Vagina (tissue), 2 donors: ENCODE measurements around the gene NTSR1. TPM values are rescaled to one million over a fixed set of nuclear protein-coding genes. Genes with fewer than 3 reads are reported as not detected.

ENCODE experiments used
- DNase-seq, 2 donors: peaks; one replicate each; pipeline ENCODE4 v3.0.0-alpha.2; 2017; ENCODE audit errors: extremely low spot score in 2 of 2
- H3K27ac ChIP-seq: fragments of 200-600 bp; sonication (generic); one replicate; pipeline ENCODE4 v1.5.1; 2019
- H3K27me3 ChIP-seq: fragments of 200-600 bp; sonication (generic); one replicate; pipeline ENCODE4 v1.5.1; 2019
- H3K36me3 ChIP-seq, 2 donors: fragments of 200-600 bp; sonication (generic); one replicate each; pipeline ENCODE4 v1.5.1; 2017 to 2019
- H3K4me1 ChIP-seq: fragments of 200-600 bp; sonication (generic); one replicate; pipeline ENCODE4 v1.5.1; 2019
- H3K4me3 ChIP-seq, 2 donors: fragments of 200-600 bp; sonication (generic); 1 replicate in 1 of 2; 2 replicates in 1 of 2; pipeline ENCODE4 v1.5.1; 2016 to 2019
- H3K9me3 ChIP-seq: fragments of 200-600 bp; sonication (generic); one replicate; pipeline ENCODE4 v1.5.1; 2019
- POLR2A ChIP-seq, 2 donors: fragments of 450-650 bp; IDR thresholded peaks; one replicate each; pipeline ENCODE4 v1.6.1; 2017; ENCODE audit warnings: antibody characterized with exemption in 2 of 2, mild to moderate bottlenecking in 2 of 2, moderate library complexity in 2 of 2
- POLR2AphosphoS5 ChIP-seq, 2 donors: sonication (generic); formaldehyde crosslinking; IDR thresholded peaks; one replicate each; pipeline ENCODE4 v1.9.0; 2017; ENCODE audit warnings: antibody characterized with exemption in 2 of 2, mild to moderate bottlenecking in 2 of 2, low read depth in 1 of 2; ENCODE audit not compliant: insufficient read depth in 1 of 2
- intact Hi-C: fragments of 100-400 bp; cut with DNase I; formaldehyde crosslinking; loops from one replicate; pipeline ENCODE4 v1.15.1; 2023
- total RNA-seq: library from RNA; depleted of rRNA; stranded (reverse); fragments of >200 nt; gene quantifications from one replicate; pipeline ENCODE4 v1.2.3, GENCODE V29; 2016
- TF ChIP-seq, protein P1 (sequence below), 3 experiments: fragments of 450-650 bp in 2 of 3; fragments of 200-600 bp in 1 of 3; sonication (generic) in 1 of 3; IDR thresholded peaks; one replicate each; pipeline ENCODE4 v1.5.1; 2017 to 2019; ENCODE audit warnings: antibody characterized with exemption in 3 of 3, mild to moderate bottlenecking in 2 of 3, moderate library complexity in 2 of 3

NTSR1 gene
- total RNA-seq, 1 donor from 2014 or later = 0.49 TPM

DNA sequence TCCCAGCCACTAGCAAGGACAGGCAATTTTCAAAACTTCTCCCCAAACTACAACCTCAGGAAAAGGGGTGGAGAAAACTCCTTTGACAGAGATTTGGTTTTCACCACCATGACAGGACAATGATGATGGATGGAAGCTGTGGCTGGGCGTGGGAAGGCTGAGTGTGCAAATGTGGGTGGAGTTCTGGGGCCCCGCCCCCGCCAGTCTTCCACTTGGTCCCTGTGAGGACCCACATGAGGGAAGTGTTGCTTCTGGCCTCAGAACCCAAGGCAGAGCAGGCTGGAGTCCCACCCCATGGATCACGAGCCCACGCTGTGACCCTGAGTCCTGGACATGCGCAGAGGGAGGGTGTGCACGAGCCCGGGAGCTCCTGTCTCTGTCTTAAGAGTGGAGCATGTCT lies 66.1 kb downstream of the NTSR1 start:
- TF ChIP-seq POLR2A (IDR thresholded peaks at IDR 0.05) = no peak
- DNase-seq = no peak
- Histone ChIP-seq H3K4me1 (no peaks in the 10 kb centered on the region), H3K9me3 (no peaks in the 10 kb centered on the region), H3K36me3 (no peaks in the 10 kb centered on the region), H3K27ac (no peak overlapping the region), H3K27me3 (no peaks in the 10 kb centered on the region), H3K4me3 (no peak overlapping the region)
- intact Hi-C loops = no loop called here

DNA sequence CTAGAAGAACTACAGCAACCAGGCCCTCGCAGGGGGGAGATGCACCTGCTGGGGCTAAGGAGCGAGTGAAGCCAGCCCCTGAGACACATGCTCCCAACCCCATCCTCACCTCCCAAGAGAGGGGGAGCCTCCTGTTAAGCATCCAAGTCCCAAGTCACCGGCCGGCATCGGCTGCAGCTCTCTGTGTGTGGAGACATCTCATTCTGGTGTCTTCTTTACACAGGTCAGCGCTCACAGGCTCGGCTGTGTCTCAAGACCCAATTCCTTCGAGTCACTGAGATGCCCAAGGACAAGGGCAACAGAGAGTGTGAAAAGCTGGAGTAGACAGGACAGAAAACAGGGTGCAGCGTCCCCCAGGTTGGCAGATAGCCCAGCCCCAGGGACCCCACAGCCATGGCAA lies 66.6 kb downstream of the NTSR1 start:
- no peaks in the 10 kb centered on the region for H3K27me3 ChIP-seq
- no peaks in the 10 kb centered on the region for H3K36me3 ChIP-seq
- no peaks in the 10 kb centered on the region for H3K4me1 ChIP-seq
- intact Hi-C loops = no loop called here
- H3K4me3 ChIP-seq = no peak overlapping the region
- H3K9me3 ChIP-seq = no peaks in the 10 kb centered on the region
- no peak overlapping the region for H3K27ac ChIP-seq
- TF ChIP-seq POLR2AphosphoS5 (IDR thresholded peaks at IDR 0.05; ENCODE audit: insufficient read depth in 1 of 2, low read depth in 1 of 2) = no peak
- TF ChIP-seq POLR2A (IDR thresholded peaks at IDR 0.05) = no peak
- TF ChIP-seq, protein P1, sequence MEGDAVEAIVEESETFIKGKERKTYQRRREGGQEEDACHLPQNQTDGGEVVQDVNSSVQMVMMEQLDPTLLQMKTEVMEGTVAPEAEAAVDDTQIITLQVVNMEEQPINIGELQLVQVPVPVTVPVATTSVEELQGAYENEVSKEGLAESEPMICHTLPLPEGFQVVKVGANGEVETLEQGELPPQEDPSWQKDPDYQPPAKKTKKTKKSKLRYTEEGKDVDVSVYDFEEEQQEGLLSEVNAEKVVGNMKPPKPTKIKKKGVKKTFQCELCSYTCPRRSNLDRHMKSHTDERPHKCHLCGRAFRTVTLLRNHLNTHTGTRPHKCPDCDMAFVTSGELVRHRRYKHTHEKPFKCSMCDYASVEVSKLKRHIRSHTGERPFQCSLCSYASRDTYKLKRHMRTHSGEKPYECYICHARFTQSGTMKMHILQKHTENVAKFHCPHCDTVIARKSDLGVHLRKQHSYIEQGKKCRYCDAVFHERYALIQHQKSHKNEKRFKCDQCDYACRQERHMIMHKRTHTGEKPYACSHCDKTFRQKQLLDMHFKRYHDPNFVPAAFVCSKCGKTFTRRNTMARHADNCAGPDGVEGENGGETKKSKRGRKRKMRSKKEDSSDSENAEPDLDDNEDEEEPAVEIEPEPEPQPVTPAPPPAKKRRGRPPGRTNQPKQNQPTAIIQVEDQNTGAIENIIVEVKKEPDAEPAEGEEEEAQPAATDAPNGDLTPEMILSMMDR (IDR thresholded peaks at IDR 0.05) = no peak
- DNase-seq = no peak

DNA sequence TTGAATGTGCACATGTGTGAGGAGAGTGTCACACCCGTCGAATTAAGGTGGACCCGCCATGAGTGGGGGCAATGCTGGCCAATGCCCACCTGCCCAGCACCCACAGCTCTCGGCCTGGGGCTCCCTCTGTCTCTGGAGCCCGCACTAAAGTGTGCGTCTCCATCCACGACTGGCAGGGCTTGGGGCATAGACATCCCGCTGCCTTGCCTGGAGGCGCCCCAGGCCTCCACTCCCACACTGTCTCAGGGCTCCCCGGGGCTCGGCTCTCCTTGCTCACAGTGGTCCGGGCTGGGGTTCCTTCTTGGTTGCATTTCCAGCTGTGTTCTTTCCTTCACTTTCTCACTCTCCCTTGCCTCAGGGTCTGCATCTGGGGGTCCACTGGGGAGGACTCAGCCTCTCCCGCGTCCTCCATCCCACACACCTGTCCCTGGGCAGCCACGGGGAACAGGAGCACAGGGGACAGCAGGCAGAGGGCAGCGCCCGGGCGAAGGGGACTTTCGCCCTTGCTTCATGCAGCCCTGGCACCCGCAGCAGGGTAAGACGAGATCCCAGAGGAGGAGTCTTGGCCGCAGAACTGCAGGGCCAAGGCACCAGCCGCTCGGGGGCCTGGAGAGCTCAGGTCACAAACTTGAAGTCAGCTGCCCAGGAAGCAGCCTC lies 67.5 kb downstream of the NTSR1 start:
- intact Hi-C loops = no loop called here

DNA sequence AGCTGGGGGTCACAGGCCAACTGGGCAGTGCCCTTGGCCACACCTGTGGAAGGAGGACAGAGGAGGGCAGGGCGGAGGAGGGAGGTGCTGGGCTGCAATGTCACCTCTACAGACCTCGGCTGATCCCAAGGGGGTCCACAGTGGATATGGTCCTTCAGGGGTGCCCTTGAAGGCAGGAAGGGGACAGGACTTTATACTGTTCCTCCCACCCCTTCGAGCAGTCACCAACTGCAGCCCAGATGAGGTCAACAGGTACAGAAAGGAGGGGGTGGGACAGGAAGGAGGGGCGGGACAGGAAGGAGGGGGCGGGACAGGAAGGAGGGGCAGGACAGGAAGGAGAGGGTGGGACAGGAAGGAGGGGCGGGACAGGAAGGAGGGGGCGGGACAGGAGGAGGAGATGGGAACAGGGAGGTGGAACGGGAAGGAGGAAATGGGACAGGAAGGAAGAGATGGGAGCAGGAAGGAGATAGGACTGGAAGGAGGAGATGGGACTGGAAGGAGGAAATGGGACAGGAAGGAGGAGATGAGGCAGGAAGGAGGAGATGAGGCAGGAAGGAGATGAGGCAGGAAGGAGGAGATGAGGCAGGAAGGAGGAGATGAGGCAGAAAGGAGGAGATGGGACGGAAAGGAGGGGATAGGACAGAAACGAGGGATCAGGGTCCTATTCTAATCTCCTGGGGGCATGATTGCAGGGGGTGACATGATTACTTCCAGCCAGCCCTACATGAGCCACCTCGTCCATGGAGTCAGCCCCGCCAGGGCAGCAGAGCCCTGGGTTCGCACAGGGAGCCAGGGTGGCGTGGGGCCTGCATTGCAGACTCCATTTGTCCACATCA lies 68.3 kb downstream of the NTSR1 start:
- TF ChIP-seq, protein P1 (IDR thresholded peaks at IDR 0.05) = no peak
- TF ChIP-seq POLR2AphosphoS5 (IDR thresholded peaks at IDR 0.05; ENCODE audit: insufficient read depth in 1 of 2, low read depth in 1 of 2) = no peak
- TF ChIP-seq POLR2A (IDR thresholded peaks at IDR 0.05) = no peak
- Histone ChIP-seq H3K4me1 (no peaks in the 10 kb centered on the region), H3K27ac (no peak overlapping the region), H3K4me3 (no peak overlapping the region), H3K27me3 (no peaks in the 10 kb centered on the region), H3K9me3 (no peaks in the 10 kb centered on the region), H3K36me3 (no peaks in the 10 kb centered on the region)
- no peak for DNase-seq
- intact Hi-C loops = no loop called here

More for the DNA sequence above, 67.5 kb downstream of the NTSR1 start:
- Histone ChIP-seq H3K9me3 (no peaks in the 10 kb centered on the region), H3K4me1 (no peaks in the 10 kb centered on the region), H3K36me3 (no peaks in the 10 kb centered on the region), H3K27ac (no peak overlapping the region), H3K4me3 (no peak overlapping the region), H3K27me3 (no peaks in the 10 kb centered on the region)
- TF ChIP-seq, protein P1 (IDR thresholded peaks at IDR 0.05) = no peak
- TF ChIP-seq POLR2AphosphoS5 (IDR thresholded peaks at IDR 0.05; ENCODE audit: insufficient read depth in 1 of 2, low read depth in 1 of 2) (no peak), POLR2A (IDR thresholded peaks at IDR 0.05) (no peak)
- no peak for DNase-seq

DNA sequence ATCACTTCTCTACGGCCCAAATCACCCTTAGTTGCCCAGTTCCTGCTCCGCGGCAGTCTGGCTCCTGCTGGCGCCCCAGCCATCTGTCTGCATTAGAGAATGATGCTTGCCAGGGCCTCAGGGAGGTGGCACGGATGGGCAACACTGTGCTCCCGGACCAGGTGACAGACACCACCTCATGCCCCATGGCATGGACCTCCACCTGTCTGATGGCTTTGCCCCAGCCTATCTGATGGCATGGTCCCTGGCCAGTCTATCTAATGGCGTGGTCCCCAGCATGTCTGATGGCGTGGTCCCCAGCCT lies 68.8 kb downstream of the NTSR1 start:
- H3K27ac ChIP-seq = no peak overlapping the region
- TF ChIP-seq POLR2AphosphoS5 (IDR thresholded peaks at IDR 0.05; ENCODE audit: insufficient read depth in 1 of 2, low read depth in 1 of 2) (no peak), POLR2A (IDR thresholded peaks at IDR 0.05) (no peak)
- TF ChIP-seq, protein P1 (IDR thresholded peaks at IDR 0.05) = no peak
- no peak for DNase-seq
- H3K27me3 ChIP-seq = no peaks in the 10 kb centered on the region
- H3K4me1 ChIP-seq = no peaks in the 10 kb centered on the region
- intact Hi-C loops = no loop called here
- H3K4me3 ChIP-seq = no peak overlapping the region
- no peaks in the 10 kb centered on the region for H3K36me3 ChIP-seq
- H3K9me3 ChIP-seq = no peaks in the 10 kb centered on the region
